ENCODE data around the gene LEP.

LEP gene

GRCh38 chr7:128265156-128265905, 24.3 kb downstream of the LEP start:
- TF ChIP-seq RAD21 (IDR thresholded peaks at IDR 0.05; ENCODE audit: low read depth) (no peak), NFIC (IDR thresholded peaks at IDR 0.05) (no peak), TCF12 (IDR thresholded peaks at IDR 0.05; ENCODE audit: low read depth) (no peak), EP300 (IDR thresholded peaks at IDR 0.05; ENCODE audit: borderline replicate concordance) (no peak)
- TF ChIP-seq, protein P1, sequence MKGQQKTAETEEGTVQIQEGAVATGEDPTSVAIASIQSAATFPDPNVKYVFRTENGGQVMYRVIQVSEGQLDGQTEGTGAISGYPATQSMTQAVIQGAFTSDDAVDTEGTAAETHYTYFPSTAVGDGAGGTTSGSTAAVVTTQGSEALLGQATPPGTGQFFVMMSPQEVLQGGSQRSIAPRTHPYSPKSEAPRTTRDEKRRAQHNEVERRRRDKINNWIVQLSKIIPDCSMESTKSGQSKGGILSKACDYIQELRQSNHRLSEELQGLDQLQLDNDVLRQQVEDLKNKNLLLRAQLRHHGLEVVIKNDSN (IDR thresholded peaks at IDR 0.05): no peak

- TF ChIP-seq EGR1 (IDR thresholded peaks at IDR 0.05): no peak
- TF ChIP-seq, protein P2, sequence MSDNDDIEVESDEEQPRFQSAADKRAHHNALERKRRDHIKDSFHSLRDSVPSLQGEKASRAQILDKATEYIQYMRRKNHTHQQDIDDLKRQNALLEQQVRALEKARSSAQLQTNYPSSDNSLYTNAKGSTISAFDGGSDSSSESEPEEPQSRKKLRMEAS (IDR thresholded peaks at IDR 0.05): no peak
- TF ChIP-seq FOXM1 (IDR thresholded peaks at IDR 0.05; ENCODE audit: borderline replicate concordance, low read depth): no peak
- no peak for TF ChIP-seq ZBTB7A (IDR thresholded peaks at IDR 0.05; ENCODE audit: low read depth)
- TF ChIP-seq TCF12 (IDR thresholded peaks at IDR 0.05; ENCODE audit: low read depth): no peak
- TF ChIP-seq, protein P1 (IDR thresholded peaks at IDR 0.05): no peak
- TF ChIP-seq TAF1 (IDR thresholded peaks at IDR 0.05; ENCODE audit: low read depth): no peak
- TF ChIP-seq, protein P3, sequence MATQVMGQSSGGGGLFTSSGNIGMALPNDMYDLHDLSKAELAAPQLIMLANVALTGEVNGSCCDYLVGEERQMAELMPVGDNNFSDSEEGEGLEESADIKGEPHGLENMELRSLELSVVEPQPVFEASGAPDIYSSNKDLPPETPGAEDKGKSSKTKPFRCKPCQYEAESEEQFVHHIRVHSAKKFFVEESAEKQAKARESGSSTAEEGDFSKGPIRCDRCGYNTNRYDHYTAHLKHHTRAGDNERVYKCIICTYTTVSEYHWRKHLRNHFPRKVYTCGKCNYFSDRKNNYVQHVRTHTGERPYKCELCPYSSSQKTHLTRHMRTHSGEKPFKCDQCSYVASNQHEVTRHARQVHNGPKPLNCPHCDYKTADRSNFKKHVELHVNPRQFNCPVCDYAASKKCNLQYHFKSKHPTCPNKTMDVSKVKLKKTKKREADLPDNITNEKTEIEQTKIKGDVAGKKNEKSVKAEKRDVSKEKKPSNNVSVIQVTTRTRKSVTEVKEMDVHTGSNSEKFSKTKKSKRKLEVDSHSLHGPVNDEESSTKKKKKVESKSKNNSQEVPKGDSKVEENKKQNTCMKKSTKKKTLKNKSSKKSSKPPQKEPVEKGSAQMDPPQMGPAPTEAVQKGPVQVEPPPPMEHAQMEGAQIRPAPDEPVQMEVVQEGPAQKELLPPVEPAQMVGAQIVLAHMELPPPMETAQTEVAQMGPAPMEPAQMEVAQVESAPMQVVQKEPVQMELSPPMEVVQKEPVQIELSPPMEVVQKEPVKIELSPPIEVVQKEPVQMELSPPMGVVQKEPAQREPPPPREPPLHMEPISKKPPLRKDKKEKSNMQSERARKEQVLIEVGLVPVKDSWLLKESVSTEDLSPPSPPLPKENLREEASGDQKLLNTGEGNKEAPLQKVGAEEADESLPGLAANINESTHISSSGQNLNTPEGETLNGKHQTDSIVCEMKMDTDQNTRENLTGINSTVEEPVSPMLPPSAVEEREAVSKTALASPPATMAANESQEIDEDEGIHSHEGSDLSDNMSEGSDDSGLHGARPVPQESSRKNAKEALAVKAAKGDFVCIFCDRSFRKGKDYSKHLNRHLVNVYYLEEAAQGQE (IDR thresholded peaks at IDR 0.05; ENCODE audit: low read depth): no peak
- TF ChIP-seq NFIC (IDR thresholded peaks at IDR 0.05): no peak
- no peak for TF ChIP-seq CREB1 (IDR thresholded peaks at IDR 0.05; ENCODE audit: low read depth)
- TF ChIP-seq EP300 (IDR thresholded peaks at IDR 0.05; ENCODE audit: borderline replicate concordance): no peak
- TF ChIP-seq TEAD4 (IDR thresholded peaks at IDR 0.05): no peak
- no peak for TF ChIP-seq YY1 (IDR thresholded peaks at IDR 0.05; ENCODE audit: low read depth)
- TF ChIP-seq CEBPB (IDR thresholded peaks at IDR 0.05): no peak
- no peak for TF ChIP-seq RAD21 (IDR thresholded peaks at IDR 0.05; ENCODE audit: low read depth)
These were observed 24.8 kb downstream of the LEP start for GRCh38 chr7:128265906-128266300.

DNA sequence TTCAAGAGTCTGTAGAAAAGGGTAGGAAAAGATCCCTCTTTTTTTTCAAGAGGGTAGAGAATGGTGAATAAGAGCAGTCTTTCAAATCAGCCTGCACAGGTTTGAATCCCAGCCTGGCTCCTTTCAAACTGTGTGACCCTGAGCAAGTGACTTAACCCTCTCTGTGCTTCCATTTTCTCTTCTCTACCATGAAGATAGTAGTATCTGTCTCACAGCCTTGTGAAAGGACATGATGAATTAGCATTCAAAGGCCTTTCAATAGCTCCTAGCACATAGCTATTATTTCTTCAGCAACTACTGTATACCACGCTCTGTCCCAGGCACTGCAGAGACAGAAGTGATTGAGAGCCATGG, 25.4 kb downstream of the LEP start:
- TF ChIP-seq RAD21 (IDR thresholded peaks at IDR 0.05; ENCODE audit: low read depth): no peak
- TF ChIP-seq TEAD4 (IDR thresholded peaks at IDR 0.05): no peak
- TF ChIP-seq TCF12 (IDR thresholded peaks at IDR 0.05; ENCODE audit: low read depth): no peak
- TF ChIP-seq, protein P1 (IDR thresholded peaks at IDR 0.05): no peak
- TF ChIP-seq, protein P3 (IDR thresholded peaks at IDR 0.05; ENCODE audit: low read depth): no peak
- TF ChIP-seq NFIC (IDR thresholded peaks at IDR 0.05): no peak
- TF ChIP-seq FOXM1 (IDR thresholded peaks at IDR 0.05; ENCODE audit: borderline replicate concordance, low read depth): no peak
- no peak for TF ChIP-seq YY1 (IDR thresholded peaks at IDR 0.05; ENCODE audit: low read depth)
- TF ChIP-seq CEBPB (IDR thresholded peaks at IDR 0.05): no peak
- no peak for TF ChIP-seq TAF1 (IDR thresholded peaks at IDR 0.05; ENCODE audit: low read depth)
- no peak for TF ChIP-seq EGR1 (IDR thresholded peaks at IDR 0.05)
- TF ChIP-seq CREB1 (IDR thresholded peaks at IDR 0.05; ENCODE audit: low read depth): no peak
- no peak for TF ChIP-seq EP300 (IDR thresholded peaks at IDR 0.05; ENCODE audit: borderline replicate concordance)
- TF ChIP-seq, protein P2 (IDR thresholded peaks at IDR 0.05): no peak
- no peak for TF ChIP-seq ZBTB7A (IDR thresholded peaks at IDR 0.05; ENCODE audit: low read depth)

- TF ChIP-seq TAF1 (IDR thresholded peaks at IDR 0.05; ENCODE audit: low read depth) (no peak), RAD21 (IDR thresholded peaks at IDR 0.05; ENCODE audit: low read depth) (no peak), CEBPB (IDR thresholded peaks at IDR 0.05) (peak; percentile 71), EP300 (IDR thresholded peaks at IDR 0.05; ENCODE audit: borderline replicate concordance) (no peak), EGR1 (IDR thresholded peaks at IDR 0.05) (no peak), FOXM1 (IDR thresholded peaks at IDR 0.05; ENCODE audit: borderline replicate concordance, low read depth) (no peak), CREB1 (IDR thresholded peaks at IDR 0.05; ENCODE audit: low read depth) (no peak), YY1 (IDR thresholded peaks at IDR 0.05; ENCODE audit: low read depth) (no peak), NFIC (IDR thresholded peaks at IDR 0.05) (peak; percentile 63), TEAD4 (IDR thresholded peaks at IDR 0.05) (0 out of 2 replicates have a peak, but pooled peaks have one; percentile 23), ZBTB7A (IDR thresholded peaks at IDR 0.05; ENCODE audit: low read depth) (no peak), TCF12 (IDR thresholded peaks at IDR 0.05; ENCODE audit: low read depth) (no peak)
- TF ChIP-seq, protein P3 (IDR thresholded peaks at IDR 0.05; ENCODE audit: low read depth): no peak
- TF ChIP-seq, protein P1 (IDR thresholded peaks at IDR 0.05): peak; percentile 54
- TF ChIP-seq, protein P2 (IDR thresholded peaks at IDR 0.05): peak; percentile 42; the same call in 1 of the 2 replicates
These were observed 26.0 kb downstream of the LEP start for GRCh38 chr7:128266883-128267594.

All from Ishikawa (cell line).